OCI-LY7 (cell line): ENCODE results near the gene NLGN1. TPM values are rescaled to one million over a fixed set of nuclear protein-coding genes. Genes with fewer than 3 reads are reported as not detected.

Source experiments
- BruUV-seq: library from RNA; stranded (reverse); fragments of 400-500 nt; replicated peaks from 2 replicates; lab custom pipeline; 2021; lab: Mats Ljungman, UMichigan
- CTCF ChIA-PET: fragments of 300-600 bp; sonication (Branson Sonifier 250); formaldehyde crosslinking; loops from one replicate; lab custom pipeline; 2022; ENCODE audit warnings: antibody characterized with exemption; ENCODE audit not compliant: unreplicated experiment; lab: Charles Lee
- POLR2A ChIA-PET: fragments of 300-600 bp; sonication (Branson Sonifier 250); formaldehyde crosslinking; loops from one replicate; lab custom pipeline; 2022; ENCODE audit warnings: antibody characterized with exemption; lab: Charles Lee
- DNase-seq: peaks from one replicate; pipeline ENCODE4 v3.0.0-alpha.2; 2015; ENCODE audit warnings: low spot score
- H2AFZ ChIP-seq: fragments of 200-600 bp; sonication (generic), shearing (Covaris generic); 2 replicates; pipeline ENCODE4 v1.6.1; 2014; ENCODE audit warnings: mild to moderate bottlenecking, antibody characterized with exemption, low read length, moderate library complexity
- H3K27ac ChIP-seq: fragments of 200-600 bp; sonication (generic); 2 replicates; pipeline ENCODE4 v1.5.1; 2014; ENCODE audit warnings: mixed run types, low read depth, mild to moderate bottlenecking, moderate library complexity, low read length, inconsistent platforms; ENCODE audit not compliant: poor library complexity, severe bottlenecking
- H3K36me3 ChIP-seq: fragments of 200-600 bp; sonication (generic); 2 replicates; pipeline ENCODE4 v1.6.1; 2014; ENCODE audit warnings: mild to moderate bottlenecking, antibody characterized with exemption, low read length, moderate library complexity, mixed read lengths; ENCODE audit not compliant: insufficient read depth
- H3K4me1 ChIP-seq: fragments of 200-600 bp; sonication (generic); 2 replicates; pipeline ENCODE4 v1.5.1; 2014; ENCODE audit warnings: mild to moderate bottlenecking, low read length; ENCODE audit not compliant: insufficient read depth, poor library complexity, severe bottlenecking
- H3K4me2 ChIP-seq: fragments of 200-600 bp; sonication (generic); 2 replicates; pipeline ENCODE4 v1.6.1; 2014; ENCODE audit warnings: mild to moderate bottlenecking, low read length
- H3K4me3 ChIP-seq: fragments of 200-600 bp; sonication (generic); 2 replicates; pipeline ENCODE4 v1.5.1; 2014; ENCODE audit warnings: mild to moderate bottlenecking, low read depth, low read length; ENCODE audit not compliant: poor library complexity, severe bottlenecking
- H3K79me2 ChIP-seq: fragments of 200-600 bp; sonication (generic); 2 replicates; pipeline ENCODE4 v1.6.1; 2016; ENCODE audit warnings: low read depth, mild to moderate bottlenecking, low read length, moderate library complexity, mixed read lengths; ENCODE audit not compliant: insufficient read depth
- H3K9me2 ChIP-seq: fragments of 200-600 bp; sonication (generic); 2 replicates; pipeline ENCODE4 v1.6.1; 2016; ENCODE audit warnings: mild to moderate bottlenecking, low read length, mixed read lengths; ENCODE audit not compliant: insufficient read depth
- H3K9me3 ChIP-seq: fragments of 200-600 bp; sonication (generic); 2 replicates; pipeline ENCODE4 v1.6.1; 2014; ENCODE audit warnings: mild to moderate bottlenecking, mixed run types, low read length, mixed read lengths
- H4K20me1 ChIP-seq: fragments of 200-600 bp; sonication (generic); 2 replicates; pipeline ENCODE4 v1.6.1; 2014; ENCODE audit warnings: mild to moderate bottlenecking, antibody characterized with exemption, low read length, moderate library complexity, mixed read lengths; ENCODE audit not compliant: insufficient read depth
- CTCF ChIP-seq: fragments of 200-600 bp; sonication (generic); conservative IDR thresholded peaks from 2 replicates; pipeline ENCODE4 v1.5.1; 2014; ENCODE audit warnings: mild to moderate bottlenecking, antibody characterized with exemption, low read length, moderate library complexity, mixed read lengths
- EZH2phosphoT487 ChIP-seq: fragments of 200-600 bp; sonication (generic); IDR thresholded peaks from 2 replicates; pipeline ENCODE4 v1.6.1; 2018; ENCODE audit warnings: low read depth, borderline replicate concordance, mild to moderate bottlenecking, mixed run types, antibody characterized with exemption, low read length, moderate library complexity, mixed read lengths
- intact Hi-C: fragments of 100-400 bp; cut with micrococcal nuclease; formaldehyde crosslinking; loops from one replicate; pipeline ENCODE4 v1.10.0; 2022; ENCODE audit not compliant: unreplicated experiment
- total RNA-seq, 2 experiments: library from RNA; depleted of rRNA in 1 of 2; stranded (reverse); fragments of >200 nt in 1 of 2; shearing (Covaris generic) in 1 of 2; gene quantifications; 2 replicates each; pipeline ENCODE4 v1.2.3, GENCODE V29; 2014 to 2022

NLGN1 gene
- total RNA-seq, 2 experiments from 2014 or later, result not detected

DNA sequence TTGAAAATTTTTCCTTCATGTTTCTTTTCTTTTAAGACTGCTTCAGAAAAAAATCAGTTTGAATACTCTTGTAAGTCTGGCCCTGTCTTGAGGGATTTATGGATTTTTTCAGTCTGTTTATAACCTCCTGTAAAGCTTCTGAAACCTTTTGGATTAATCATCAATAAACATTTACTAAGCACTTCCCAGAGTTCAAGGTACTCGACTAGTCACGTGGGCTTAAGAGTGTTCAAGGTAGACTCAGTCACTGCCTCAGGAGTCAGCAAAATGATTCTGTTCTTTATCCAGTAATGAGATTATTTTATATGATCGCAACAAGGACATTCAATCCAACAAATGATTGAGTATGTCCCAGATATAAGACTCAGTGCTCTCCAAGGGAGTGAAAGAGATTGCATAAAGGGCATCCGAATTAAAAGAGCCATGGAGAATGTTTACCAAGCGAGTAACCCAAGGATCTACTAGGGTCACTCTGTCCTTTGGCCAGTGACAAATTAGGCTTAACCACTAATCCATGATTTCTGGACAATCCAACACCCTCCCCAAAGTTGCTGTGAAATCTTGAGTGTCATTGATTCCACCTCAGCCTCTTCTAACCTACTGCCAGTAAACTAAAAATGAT is 735.0 kb downstream of the NLGN1 start:
- ChIA-PET CTCF (no interaction called here), POLR2A (no interaction called here)
- no peaks in the 10 kb centered on the region for H3K9me3 ChIP-seq
- no peaks in the 10 kb centered on the region for H3K9me2 ChIP-seq
- no peaks in the 10 kb centered on the region for H3K4me1 ChIP-seq
- H2AFZ ChIP-seq, result no peak overlapping the region
- intact Hi-C loops, result no loop called here
- no peaks in the 10 kb centered on the region for H4K20me1 ChIP-seq
- no peak overlapping the region for H3K4me3 ChIP-seq
- H3K79me2 ChIP-seq, result no peaks in the 10 kb centered on the region
- no peak overlapping the region for H3K4me2 ChIP-seq
- BruUV-seq, result no TSS peak
- no peaks in the 10 kb centered on the region for H3K36me3 ChIP-seq
- H3K27ac ChIP-seq, result no peak overlapping the region
- DNase-seq, result no peak
- no peak for TF ChIP-seq CTCF
- TF ChIP-seq EZH2phosphoT487, result no peak

DNA sequence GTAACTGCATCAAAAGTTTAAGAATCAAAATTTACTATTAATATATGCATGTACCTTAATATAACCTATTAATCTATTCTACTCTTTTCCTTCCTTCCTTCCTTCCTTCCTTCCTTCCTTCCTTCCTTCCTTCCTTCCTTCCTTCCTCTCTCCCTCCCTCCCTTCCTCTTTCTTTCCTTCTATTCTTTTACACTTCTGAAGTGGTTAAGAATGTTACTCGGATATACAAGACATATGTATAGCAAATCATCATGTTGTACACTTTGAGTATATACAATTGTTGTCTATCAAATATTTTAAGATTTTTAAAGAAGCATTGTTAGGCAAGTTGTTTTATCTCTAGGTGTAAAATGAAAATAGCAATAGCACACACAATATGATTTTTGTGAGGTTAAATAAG is 748.5 kb downstream of the NLGN1 start:
- no peak for DNase-seq
- Histone ChIP-seq H3K4me3 (no peak overlapping the region), H3K79me2 (no peaks in the 10 kb centered on the region), H3K9me3 (no peaks in the 10 kb centered on the region), H3K27ac (no peak overlapping the region), H3K4me2 (no peak overlapping the region), H3K4me1 (no peaks in the 10 kb centered on the region), H2AFZ (no peak overlapping the region), H3K9me2 (no peaks in the 10 kb centered on the region), H3K36me3 (no peaks in the 10 kb centered on the region), H4K20me1 (no peaks in the 10 kb centered on the region)
- TF ChIP-seq EZH2phosphoT487, result no peak
- TF ChIP-seq CTCF, result no peak
- ChIA-PET POLR2A (no interaction called here), CTCF (no interaction called here)
- intact Hi-C loops, result no loop called here
- BruUV-seq, result no TSS peak

- CTCF ChIA-PET, result no interaction called here
- Histone ChIP-seq H3K4me1 (no peaks in the 10 kb centered on the region), H2AFZ (no peak overlapping the region), H3K9me3 (no peaks in the 10 kb centered on the region), H3K79me2 (no peaks in the 10 kb centered on the region), H3K4me2 (no peak overlapping the region), H3K9me2 (no peaks in the 10 kb centered on the region), H3K4me3 (no peak overlapping the region), H3K36me3 (no peaks in the 10 kb centered on the region), H3K27ac (no peak overlapping the region), H4K20me1 (no peaks in the 10 kb centered on the region)
- BruUV-seq, result no TSS peak
- POLR2A ChIA-PET, result interaction anchor here (0.6 kb wide), 1 partner anchor 1421 kb away, joined by 3 read pairs; no protein-coding TSS in a partner anchor
- no peak for DNase-seq
- no peak for TF ChIP-seq EZH2phosphoT487
- intact Hi-C loops, result no loop called here
These were observed 750.3 kb downstream of the NLGN1 start for GRCh38 chr3:174147798-174148197.
